ACHN (cell line): Measurements from ENCODE around the gene RAPGEFL1.

ENCODE experiments used
- DNase-seq: peaks from one replicate; pipeline ENCODE4 v3.0.0-alpha.2; 2015
- in situ Hi-C: cut with HindIII; loops from 2 replicates; pipeline ENCODE4 v1.10.0; 2017; ENCODE audit warnings: low sequenced_read_pairs, low pct_ligation_motif_present, low pct_unique_long_range_greater_than_20kb

The RAPGEFL1 gene

DNA sequence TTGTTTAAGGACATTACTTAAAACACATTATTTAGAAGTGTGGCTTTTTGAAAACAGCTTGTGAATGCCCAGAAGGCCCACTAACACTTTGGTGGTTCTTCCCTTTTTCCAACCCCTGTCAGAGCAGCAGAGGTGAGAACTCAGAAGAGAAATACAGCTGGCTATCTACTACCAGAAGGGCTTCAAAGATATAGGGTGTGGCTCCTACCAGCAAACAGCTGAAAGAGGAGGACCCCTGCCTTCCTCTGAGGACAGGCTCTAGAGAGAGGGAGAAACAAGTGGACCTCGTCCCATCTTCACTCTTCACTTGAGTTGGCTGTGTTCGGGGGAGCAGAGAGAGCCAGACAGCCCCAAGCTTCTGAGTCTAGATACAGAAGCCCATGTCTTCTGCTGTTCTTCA is 6.9 kb upstream of the RAPGEFL1 start:
- in situ Hi-C loops: loop anchor here (10.0 kb wide), 1 partner anchor 66 kb away; the partner anchor contains the start of gene NR1D1
- DNase-seq: no peak

DNA sequence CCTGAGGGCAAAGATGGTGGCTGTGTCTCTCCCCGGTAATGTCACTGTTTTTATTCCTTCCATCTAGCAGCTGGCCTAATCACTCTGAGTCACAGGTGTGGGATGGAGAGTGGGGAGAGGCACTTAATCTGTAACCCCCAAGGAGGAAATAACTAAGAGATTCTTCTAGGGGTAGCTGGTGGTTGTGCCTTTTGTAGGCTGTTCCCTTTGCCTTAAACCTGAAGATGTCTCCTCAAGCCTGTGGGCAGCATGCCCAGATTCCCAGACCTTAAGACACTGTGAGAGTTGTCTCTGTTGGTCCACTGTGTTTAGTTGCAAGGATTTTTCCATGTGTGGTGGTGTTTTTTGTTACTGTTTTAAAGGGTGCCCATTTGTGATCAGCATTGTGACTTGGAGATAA is 5.5 kb upstream of the RAPGEFL1 start:
- in situ Hi-C loops: loop anchor here (10.0 kb wide), 1 partner anchor 67 kb away; the partner anchor contains the start of gene NR1D1
- DNase-seq: no peak

- DNase-seq: no peak
- in situ Hi-C loops: loop anchor here (10.0 kb wide), 1 partner anchor 68 kb away; the partner anchor contains the start of gene NR1D1
Measured at GRCh38 chr17:40173091-40173777, 4.0 kb upstream of the RAPGEFL1 start.

- DNase-seq: no peak
- in situ Hi-C loops: loop anchor here (10.0 kb wide), 1 partner anchor 69 kb away; the partner anchor contains the start of gene NR1D1
Measured at GRCh38 chr17:40173778-40174135, 3.5 kb upstream of the RAPGEFL1 start.

- DNase-seq: no peak
- in situ Hi-C loops: loop anchor here (10.0 kb wide), 1 partner anchor 70 kb away; the partner anchor contains the start of gene NR1D1
Measured at GRCh38 chr17:40174514-40174913, 2.8 kb upstream of the RAPGEFL1 start.

DNA sequence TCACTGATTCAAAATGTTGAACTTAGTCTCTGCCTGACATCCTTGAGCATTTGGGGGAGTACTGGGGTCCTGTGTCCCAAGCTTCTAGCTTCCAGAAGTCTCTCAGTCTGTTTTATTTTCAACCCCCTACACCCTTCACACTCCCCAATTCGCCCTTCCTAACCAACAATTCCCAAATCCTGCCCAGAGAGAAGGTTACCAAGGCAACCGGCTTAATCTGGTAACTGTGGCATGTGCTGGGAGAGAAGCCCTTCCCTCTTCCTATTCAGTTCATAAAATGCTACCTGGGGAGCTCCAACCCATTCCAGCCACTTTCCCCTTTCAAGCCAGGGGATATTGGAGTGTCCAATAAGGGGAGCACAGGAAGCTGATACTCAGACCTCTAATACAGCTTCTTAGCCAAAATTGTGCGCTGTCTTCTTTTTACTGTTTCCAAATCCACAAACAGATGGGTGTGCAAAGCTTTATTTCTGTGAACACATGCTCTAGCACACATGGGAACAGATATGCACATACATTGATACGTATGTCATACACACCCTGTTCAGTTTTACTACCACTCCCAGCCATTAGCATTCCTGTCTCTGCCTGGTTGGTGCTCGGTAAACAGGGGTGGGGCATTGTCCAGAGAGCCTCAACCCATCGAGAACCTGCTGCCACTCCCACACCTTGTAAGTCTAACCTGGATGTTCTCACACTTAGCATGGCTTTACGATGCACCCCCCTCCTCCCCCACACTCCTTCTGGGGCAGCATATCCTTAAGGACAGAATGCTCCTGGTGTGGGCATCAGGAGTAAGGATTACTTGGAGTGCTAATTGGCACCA is 1.1 kb upstream of the RAPGEFL1 start:
- DNase-seq: no peak
- in situ Hi-C loops: loop anchor here (10.0 kb wide), 1 partner anchor 71 kb away; the partner anchor contains the start of gene NR1D1

DNA sequence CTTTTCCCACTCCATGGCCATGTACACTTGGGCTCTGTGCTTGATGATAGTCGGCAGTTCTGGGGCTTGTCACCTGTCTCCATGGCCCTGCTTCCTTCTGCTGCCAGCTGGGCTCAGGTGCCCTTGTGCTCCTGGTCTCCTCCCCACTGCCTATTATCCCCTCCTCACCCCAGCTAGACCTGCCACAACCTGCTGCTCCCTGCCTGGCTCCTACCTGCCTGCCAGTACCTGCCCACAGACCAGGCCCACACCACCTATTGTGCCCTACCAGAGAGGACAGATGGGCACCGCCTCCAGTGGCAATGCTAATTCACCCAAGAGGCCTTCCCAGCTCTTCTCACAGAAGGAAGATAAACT is 538 bp upstream of the RAPGEFL1 start:
- in situ Hi-C loops: loop anchor here (10.0 kb wide), 1 partner anchor 72 kb away; the partner anchor contains the start of gene NR1D1
- DNase-seq: no peak

DNA sequence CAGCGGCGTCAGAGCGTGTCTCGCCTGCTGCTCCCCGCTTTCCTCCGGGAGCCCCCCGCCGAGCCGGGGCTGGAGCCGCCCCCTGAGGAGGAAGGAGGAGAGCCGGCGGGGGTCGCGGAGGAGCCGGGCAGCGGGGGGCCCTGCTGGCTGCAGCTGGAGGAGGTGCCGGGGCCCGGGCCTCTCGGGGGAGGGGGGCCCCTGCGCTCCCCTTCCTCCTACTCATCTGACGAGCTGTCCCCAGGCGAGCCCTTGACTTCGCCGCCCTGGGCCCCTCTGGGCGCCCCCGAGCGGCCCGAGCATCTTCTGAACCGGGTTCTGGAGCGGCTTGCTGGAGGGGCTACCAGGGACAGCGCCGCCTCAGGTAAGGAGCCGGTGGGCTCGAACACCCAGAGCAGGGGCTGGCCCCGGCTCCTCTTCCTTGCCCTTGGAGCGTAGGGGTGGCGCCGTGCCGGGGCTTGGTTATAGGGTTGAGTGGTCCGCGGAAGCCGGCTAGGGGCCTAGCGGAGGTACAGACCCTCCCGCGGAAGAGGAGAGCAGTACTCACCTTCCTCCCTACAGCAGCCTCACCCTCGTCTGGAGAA is 841 bp downstream of the RAPGEFL1 start:
- in situ Hi-C loops: loop anchor here (10.0 kb wide), 1 partner anchor 73 kb away; the partner anchor contains the start of gene NR1D1
- DNase-seq: no peak

- DNase-seq: no peak
- in situ Hi-C loops: loop anchor here (10.0 kb wide), 1 partner anchor 74 kb away; the partner anchor contains the start of gene NR1D1
Measured at GRCh38 chr17:40178660-40179059, 1.4 kb downstream of the RAPGEFL1 start.

- DNase-seq: peak; percentile 46
- in situ Hi-C loops: loop anchor here (10.0 kb wide), 1 partner anchor 75 kb away; the partner anchor contains the start of gene NR1D1
Measured at GRCh38 chr17:40179923-40180659, 2.8 kb downstream of the RAPGEFL1 start.

DNA sequence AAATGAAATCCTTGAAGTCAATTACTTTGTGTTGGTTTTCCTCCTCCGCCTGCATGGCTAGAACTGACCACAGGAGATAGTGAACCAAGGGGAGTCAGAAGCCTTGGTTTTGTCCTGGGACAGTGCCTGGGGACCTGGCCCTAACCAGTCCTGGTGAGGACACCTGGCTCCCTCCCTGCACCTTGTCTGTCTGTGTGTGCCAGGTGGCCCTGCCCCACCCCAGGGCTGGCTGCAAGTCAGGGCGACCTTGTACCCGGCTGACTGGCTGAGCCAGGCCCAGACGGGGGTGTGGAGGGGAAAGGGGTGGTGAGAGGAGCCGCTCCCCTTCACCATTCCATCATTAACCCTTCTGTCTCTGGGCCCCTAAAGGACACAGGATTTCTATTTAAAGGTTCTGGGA is 3.4 kb downstream of the RAPGEFL1 start:
- no peak for DNase-seq
- in situ Hi-C loops: no loop called here

DNA sequence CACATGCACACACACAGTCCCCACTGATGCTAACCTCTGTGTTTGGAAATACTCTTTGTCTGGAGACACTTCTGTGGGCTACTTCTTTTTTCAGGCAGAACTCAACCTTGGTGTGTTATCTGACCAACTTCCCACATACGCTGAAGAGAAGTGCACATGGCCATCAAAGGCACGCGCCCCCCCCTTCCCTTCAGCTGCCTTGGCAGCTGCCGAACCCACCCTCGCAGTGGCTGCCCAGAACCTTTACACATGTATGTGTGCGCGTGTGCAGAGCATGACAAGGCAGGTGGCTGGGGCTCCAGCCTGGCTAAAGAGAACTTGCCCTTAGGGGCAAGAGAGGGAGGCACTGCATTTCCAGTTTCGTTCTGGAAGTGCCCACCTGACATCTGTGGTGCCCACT is 3.9 kb downstream of the RAPGEFL1 start:
- DNase-seq: no peak
- in situ Hi-C loops: no loop called here

DNA sequence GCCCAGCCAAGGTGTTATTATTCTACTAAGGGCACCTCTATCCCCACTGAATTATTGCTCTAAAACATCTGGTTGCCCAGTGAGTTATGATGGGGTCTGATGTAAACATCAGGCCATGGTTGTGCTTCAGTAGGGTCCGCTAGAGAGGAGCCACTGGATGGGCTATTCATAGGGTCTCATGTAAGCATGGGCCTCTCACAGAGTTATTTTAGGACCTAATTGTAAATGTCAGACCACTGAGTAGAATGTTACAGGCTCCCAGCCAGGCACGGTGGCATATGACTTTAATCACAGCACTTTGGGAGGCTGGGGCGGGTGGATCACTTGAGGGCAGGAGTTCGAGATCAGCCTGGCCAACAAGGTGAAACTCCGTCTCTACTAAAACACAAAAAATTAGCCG is 5.3 kb downstream of the RAPGEFL1 start:
- in situ Hi-C loops: no loop called here
- no peak for DNase-seq

DNA sequence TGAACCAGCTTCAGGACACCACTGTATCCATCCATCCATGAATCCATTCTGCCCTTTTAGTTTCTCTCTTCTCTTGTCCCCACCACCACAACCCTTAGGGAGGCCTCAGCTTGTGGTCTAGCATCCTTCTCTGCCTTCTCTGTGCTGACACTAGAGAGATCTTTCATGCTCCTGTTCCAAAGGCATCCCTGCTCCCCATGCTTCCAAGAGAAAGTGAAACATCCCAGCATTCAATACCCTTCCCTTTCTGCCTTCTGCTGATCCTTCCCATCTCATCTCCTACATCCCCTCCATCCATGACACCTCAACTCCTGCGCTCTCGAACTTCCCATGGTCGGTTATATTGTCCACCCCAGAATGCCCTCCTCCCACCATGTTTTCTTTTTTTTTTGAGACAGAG is 10.0 kb downstream of the RAPGEFL1 start:
- DNase-seq: no peak
- in situ Hi-C loops: no loop called here

DNA sequence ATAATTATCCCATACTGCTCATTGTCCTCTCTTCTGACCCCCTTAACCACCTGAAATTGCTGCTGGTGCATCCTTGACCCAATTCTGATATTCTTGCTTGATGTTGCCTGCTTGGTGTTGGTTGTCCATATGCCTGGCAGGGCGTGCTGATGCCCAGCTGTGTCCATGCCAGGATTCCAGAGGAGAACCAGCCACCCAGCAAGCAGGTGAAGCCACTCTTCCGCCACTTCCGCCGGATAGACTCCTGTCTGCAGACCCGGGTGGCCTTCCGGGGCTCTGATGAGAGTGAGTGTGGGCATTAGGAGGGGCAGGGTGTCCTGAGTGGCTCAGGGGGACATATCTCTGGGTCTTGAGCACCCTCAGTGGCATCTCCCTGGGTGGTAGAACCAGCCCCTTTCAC is 11.4 kb downstream of the RAPGEFL1 start:
- DNase-seq: no peak
- in situ Hi-C loops: no loop called here

DNA sequence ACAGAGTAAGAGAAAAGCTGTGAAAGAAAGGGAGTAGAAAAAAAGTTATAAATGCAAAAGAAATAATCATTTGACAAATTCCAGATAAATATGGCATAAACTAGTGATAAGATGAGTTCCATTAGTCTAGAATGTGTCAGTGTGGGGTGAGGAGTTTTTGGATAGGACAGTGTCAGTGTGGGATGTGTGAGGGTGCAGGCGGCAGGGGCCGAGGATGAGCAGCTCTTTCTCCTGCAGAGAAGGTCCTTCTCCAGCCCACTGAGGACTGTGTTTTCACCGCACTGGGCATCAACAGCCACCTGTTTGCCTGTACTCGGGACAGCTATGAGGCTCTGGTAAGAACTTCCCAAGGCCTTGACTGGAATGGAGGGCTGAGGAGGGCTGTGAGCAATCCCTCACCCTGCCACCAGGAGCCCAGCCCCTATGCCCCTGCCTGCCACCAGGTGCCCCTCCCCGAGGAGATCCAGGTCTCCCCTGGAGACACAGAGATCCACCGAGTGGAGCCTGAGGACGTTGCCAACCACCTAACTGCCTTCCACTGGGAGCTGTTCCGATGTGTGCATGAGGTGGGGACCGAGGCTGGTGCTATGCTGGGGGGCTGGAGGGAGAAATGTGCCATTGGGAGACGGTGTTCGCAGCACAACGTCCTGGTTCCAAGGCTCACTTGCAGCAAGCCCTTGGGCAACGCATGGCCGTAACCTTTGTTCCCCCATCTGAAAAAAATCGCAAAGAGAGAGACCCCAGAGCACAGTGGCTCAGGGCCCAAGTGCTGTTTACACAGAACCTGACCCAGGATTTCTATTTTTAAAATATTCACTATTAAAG is 13.1 kb downstream of the RAPGEFL1 start:
- in situ Hi-C loops: no loop called here
- DNase-seq: peak; percentile 53

DNA sequence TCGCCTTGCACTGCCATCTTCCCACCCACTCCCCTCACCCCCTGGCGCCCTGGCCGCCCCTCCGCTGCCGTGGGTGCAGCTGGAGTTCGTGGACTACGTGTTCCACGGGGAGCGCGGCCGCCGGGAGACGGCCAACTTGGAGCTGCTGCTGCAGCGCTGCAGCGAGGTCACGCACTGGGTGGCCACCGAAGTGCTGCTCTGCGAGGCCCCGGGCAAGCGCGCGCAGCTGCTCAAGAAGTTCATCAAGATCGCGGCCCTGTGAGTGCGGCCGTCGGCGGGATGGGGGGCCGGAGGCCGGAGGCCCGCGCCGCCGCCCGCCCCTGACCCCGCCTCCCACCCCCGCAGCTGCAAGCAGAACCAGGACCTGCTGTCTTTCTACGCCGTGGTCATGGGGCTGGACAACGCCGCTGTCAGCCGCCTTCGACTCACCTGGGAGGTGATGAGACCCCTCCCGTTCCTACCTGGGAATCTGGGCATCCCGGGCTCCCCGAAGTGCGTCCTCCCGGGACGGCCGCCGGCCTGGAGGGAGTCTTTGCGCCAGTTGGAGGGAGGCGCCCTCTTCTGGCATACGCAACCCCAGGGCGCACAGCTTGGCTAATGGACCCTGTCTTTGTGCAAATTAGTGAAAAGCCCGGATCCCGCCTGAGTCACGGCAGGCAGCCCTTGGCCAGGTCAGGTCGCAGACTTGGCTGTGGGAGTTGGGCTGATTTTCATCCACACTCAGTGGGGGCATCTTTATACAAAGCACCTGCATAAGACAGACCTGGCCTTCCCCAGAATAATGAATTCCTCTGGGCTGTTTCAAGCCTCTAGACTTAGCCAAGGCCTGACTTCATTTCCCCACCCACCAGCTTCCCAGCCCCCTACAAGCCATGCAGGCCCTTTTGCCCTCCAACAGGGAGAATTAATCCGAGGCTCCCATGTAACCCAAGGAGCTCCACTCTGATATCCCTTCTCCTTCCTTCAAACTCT is 14.3 kb downstream of the RAPGEFL1 start:
- in situ Hi-C loops: no loop called here
- DNase-seq: peak; percentile 89
